Hematopoietic multipotent progenitor cell (in vitro differentiated cells): ENCODE data around the gene PPIAL4G. TPM values are rescaled to one million over a fixed set of nuclear protein-coding genes. Genes with fewer than 3 reads are reported as not detected.
"Not testable (repeated sequence)": the region's sequence is repeated elsewhere in the genome, so short reads cannot be mapped to it uniquely, and the experiment has no call there.

ENCODE experiments used
- DNase-seq, 3 donors: peaks; one replicate each; pipeline ENCODE4 v3.0.0-alpha.2; 2011 to 2015; ENCODE audit warnings: low read depth in 2 of 3, low spot score in 2 of 3
- total RNA-seq: library from RNA; depleted of rRNA; stranded (reverse); fragments of >200 nt; gene quantifications from one replicate; pipeline ENCODE4 v1.2.3, GENCODE V29; 2012

The PPIAL4G gene
- total RNA-seq, result under 0.01 TPM

GRCh38 chr1:148483029-148483428 is at the start of gene PPIAL4G:
PPIAL4G (minus strand) TSS chr1:148483302; CDS start chr1:148483252, 50 bp downstream.
- not testable (repeated sequence) for DNase-seq

GRCh38 chr1:148532158-148532557 is 49.1 kb upstream of the PPIAL4G start:
- not testable (repeated sequence) for DNase-seq

DNA sequence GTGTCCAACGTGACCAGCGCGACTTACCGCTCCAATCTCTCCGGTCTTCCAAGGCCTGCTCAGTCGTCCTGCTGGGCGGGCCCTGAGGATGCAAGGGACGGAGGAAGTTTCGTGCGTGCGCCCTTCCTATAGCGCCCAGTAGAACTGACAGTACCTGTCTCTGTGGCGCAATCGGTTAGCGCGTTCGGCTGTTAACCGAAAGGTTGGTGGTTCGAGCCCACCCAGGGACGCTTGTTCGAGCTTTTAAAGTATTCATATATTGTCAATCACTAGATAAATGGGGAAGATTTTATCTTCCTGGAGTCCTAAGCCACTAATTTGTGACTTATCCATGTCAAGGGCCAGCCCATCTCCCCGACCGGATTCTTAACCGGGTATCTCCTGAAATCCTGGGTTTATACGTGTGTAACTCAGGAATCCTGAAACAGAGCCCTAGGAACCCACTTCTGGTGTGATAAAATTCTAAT is 46.0 kb upstream of the PPIAL4G start:
- peak in 2 of 3 donors; percentile 26 to 46 for DNase-seq

- not testable (repeated sequence) for DNase-seq
Measured at GRCh38 chr1:148528591-148528990, 45.5 kb upstream of the PPIAL4G start.

DNA sequence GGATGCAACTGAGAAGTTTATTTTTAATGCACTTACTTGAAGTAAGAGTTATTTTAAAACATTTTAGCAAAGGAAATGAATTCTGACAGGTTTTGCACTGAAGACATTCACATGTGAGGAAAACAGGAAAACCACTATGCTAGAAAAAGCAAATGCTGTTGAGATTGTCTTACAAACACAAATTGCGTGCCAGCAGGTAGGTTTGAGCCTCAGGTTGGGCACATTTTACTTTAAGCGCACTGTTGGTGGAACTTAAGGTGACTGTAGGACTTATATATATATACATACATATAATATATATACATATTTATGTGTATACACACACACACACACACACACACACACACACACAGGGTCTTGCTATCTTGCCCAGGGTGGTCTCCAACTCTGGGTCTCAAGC is 43.5 kb upstream of the PPIAL4G start:
- not testable (repeated sequence) for DNase-seq

- not testable (repeated sequence) for DNase-seq
Measured at GRCh38 chr1:148523205-148524144, 40.4 kb upstream of the PPIAL4G start.

GRCh38 chr1:148522561-148523204 is 39.6 kb upstream of the PPIAL4G start:
- peak; percentile 67 to 97 (median 94) for DNase-seq

- peak; percentile 56 to 92 (median 88) for DNase-seq
Measured at GRCh38 chr1:148522072-148522471, 39.0 kb upstream of the PPIAL4G start.

- not testable (repeated sequence) for DNase-seq
Measured at GRCh38 chr1:148514310-148514709, 31.2 kb upstream of the PPIAL4G start.

- not testable (repeated sequence) for DNase-seq
Measured at GRCh38 chr1:148512571-148513184, 29.6 kb upstream of the PPIAL4G start.

- not testable (repeated sequence) for DNase-seq
Measured at GRCh38 chr1:148493933-148494332, 10.8 kb upstream of the PPIAL4G start.

DNA sequence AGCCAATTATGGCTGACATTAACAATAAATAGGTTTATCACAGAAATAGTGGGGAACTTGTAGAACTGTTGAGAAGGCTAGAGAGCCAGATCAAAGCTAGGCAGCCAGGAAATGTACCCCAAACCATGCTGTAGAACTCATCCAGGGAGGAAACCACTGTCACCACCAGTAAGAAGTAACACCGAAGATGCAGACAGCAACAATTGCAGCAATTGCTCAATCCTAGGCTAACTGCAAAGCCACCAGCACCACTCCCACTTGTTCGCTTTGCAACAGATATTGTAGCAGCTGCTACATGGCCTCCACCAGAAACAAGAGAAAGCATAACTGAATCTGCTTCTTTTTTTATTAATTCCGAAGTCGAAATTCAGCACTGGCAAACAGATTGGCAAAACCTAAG is 2.0 kb downstream of the PPIAL4G start:
- not testable (repeated sequence) for DNase-seq

DNA sequence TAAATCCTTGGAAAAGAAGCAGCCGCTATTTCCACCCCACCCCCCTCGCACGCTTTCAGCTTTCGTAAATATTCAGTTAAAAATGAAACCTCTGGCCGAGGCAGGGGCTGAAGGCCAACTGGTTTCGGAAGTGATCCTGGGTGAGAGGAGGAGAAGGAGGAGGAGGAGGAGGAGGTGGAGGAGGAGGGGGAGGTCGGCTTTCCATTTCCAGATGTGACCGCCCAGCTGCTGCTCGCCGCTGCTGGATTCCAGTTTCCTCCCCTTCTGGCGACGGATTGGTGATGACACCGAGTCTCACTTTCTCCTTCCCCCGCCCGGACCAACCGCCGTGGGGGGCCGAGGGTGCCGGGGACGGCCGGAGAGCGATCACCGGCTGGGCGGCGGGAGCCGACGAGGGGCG is 23.4 kb downstream of the PPIAL4G start:
- DNase-seq, result not testable (repeated sequence)

DNA sequence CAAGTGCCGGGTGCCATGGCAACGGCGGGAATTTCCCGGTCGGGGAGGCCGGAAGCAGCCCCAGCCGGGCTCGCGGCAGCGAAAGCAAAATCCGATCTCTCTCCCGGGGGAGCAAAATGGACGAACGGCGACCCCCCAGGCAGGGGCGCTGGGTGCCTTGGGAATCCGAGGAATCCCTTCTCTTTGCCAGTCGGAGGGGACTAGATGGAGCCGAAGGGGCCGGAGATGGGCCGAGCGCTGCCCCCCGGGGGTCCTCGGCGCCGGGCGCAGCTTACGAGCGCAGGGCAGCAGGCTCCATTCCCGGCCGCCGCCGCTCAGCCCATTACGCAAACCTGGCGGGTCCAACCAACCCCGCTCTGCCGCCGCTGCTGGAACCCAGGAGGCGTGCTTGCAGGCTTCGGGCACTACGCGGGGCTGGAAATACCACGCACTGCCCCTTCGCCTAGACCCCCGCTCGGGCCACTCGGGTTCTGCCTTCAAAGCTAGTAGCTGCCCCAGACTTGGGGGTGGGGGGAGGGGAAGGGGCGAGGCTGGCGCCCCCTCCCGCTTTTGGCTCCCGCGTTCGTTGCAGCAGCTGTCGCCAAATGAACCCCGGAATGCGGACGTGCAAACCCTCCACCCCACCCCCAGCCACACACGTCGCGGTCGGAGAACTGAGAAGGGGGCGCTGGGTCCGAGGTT is 24.1 kb downstream of the PPIAL4G start:
- peak; percentile 10 to 60 (median 48) for DNase-seq

DNA sequence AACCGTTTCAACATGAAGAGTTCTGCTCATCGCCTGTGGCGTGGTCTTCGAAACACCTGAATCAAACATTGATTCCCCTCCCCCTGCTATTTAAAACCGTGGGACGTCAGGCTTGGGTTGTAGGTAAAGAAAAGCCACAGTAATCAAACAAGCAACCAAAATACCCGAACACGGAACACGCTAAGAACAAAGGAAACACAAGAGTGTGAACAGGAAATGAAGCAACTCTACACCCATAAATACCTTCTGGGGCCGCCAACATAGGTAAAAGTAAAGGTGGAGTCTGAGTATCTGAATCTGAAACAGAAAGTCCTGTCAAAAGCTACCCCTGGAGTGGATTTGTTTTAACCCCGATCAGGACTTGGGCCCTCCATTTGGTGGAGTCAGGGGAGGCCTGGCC is 24.7 kb downstream of the PPIAL4G start:
- DNase-seq, result not testable (repeated sequence)

DNA sequence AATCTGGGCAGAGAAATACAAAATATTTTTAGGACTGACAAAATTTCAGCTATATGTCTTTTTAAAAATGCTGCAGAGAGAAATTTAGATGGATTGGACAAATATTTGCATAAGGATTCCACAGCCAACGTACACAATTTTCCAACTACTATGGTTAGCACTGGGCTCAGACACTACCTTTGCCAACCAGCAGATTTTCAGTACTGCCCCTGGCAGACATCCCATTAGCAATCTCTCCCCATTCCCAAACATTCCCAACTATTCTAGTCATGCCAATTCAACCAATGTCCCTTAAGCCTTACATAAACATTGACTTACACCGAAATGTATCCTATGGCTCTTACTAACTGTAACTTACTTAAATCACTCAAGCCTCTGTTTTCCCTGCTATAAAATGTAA is 30.3 kb downstream of the PPIAL4G start:
- DNase-seq, result not testable (repeated sequence)

DNA sequence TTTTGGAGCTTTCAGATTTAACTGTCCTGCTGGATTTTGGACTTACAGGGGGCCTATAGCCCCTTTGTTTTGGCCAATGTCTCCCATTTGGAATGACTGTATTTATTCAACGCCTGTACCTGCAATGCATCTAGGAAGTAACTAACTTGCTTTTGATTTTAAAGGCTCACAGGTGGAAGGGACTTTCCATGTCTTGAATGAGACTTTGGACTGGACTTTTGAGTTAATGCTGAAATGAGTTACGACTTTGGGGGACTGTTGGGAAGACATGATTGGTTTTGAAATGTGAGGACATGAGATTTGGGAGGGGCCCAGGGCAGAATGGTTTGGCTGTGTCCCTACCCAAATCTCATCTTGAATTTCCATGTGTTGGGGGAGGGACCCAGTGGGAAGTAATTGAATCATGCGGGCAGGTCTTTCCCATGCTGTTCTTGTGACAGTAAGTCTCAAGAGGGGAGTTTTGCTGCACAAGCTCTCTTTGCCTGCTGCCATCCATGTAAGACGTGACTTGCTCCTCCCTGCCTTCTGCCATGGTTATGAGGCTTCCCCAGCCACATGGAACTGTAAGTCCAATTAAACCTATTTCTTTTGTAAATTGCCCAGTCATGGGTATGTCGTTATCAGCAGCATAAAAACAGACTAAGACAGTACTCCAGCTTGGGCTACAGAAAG is 43.3 kb downstream of the PPIAL4G start:
- DNase-seq, result not testable (repeated sequence)

DNA sequence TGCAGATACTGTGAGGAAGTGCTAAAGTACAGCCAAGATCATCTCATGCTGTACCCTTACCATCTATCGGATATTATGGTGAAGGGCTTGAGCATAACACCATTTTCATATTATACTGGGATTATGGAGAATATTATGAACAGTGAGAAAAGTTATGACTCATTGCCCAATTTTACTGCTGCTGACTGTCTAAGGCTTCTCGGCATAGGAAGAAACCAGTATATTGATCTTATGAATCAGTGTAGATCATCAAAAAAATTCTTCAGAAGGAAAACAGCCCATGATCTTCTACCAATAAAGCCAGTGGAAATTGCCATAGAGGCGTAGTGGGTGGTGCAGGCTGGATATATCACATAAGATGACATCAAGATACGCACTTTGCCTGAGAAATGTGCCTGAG is 47.7 kb downstream of the PPIAL4G start:
- DNase-seq, result no peak

- DNase-seq, result no peak
Measured at GRCh38 chr1:148434832-148435231, 48.3 kb downstream of the PPIAL4G start.

- not testable (repeated sequence) for DNase-seq
Measured at GRCh38 chr1:148432916-148433317, 50.2 kb downstream of the PPIAL4G start.
